GM23338 (cell line): Measurements from ENCODE around the gene ARHGAP1. TPM values are rescaled to one million over a fixed set of nuclear protein-coding genes. Genes with fewer than 3 reads are reported as not detected.

ENCODE experiments used
- ATAC-seq: fragments of 200-7000 bp; cut with Tn5 transposase; 3 replicates; pipeline ENCODE4 v1.9.1; 2020
- DNase-seq: peaks from one replicate; pipeline ENCODE4 v3.0.0-alpha.2; 2015; ENCODE audit warnings: low spot score
- H2AFZ ChIP-seq: fragments of 200-600 bp; sonication (generic); 2 replicates; pipeline ENCODE4 v1.8.0; 2016; ENCODE audit warnings: antibody characterized with exemption, mild to moderate bottlenecking, moderate library complexity
- H3F3A ChIP-seq: fragments of 200-600 bp; sonication (generic); replicated peaks from 2 replicates; pipeline ENCODE4 v1.8.0; 2017; ENCODE audit warnings: antibody characterized with exemption, mixed run types, low read depth
- H3K27ac ChIP-seq: fragments of 200-600 bp; sonication (generic); 2 replicates; pipeline ENCODE4 v1.6.1; 2016; ENCODE audit warnings: low read depth
- H3K27me3 ChIP-seq: fragments of 200-600 bp; sonication (generic); 2 replicates; pipeline ENCODE4 v1.8.0; 2016; ENCODE audit warnings: mild to moderate bottlenecking, mixed run types, moderate library complexity; ENCODE audit not compliant: insufficient read depth
- H3K36me3 ChIP-seq: fragments of 200-600 bp; sonication (generic); 2 replicates; pipeline ENCODE4 v1.8.0; 2016; ENCODE audit warnings: mild to moderate bottlenecking; ENCODE audit not compliant: insufficient read depth
- H3K4me1 ChIP-seq: fragments of 200-600 bp; sonication (generic); 2 replicates; pipeline ENCODE4 v1.8.0; 2016; ENCODE audit warnings: mild to moderate bottlenecking, moderate library complexity; ENCODE audit not compliant: insufficient read depth
- H3K4me2 ChIP-seq: fragments of 200-600 bp; sonication (generic); 2 replicates; pipeline ENCODE4 v1.7.1; 2017; ENCODE audit warnings: mixed run types
- H3K4me3 ChIP-seq: fragments of 200-600 bp; sonication (generic); 2 replicates; pipeline ENCODE4 v1.6.1; 2016; ENCODE audit warnings: mixed run types
- H3K79me2 ChIP-seq: fragments of 200-600 bp; sonication (generic); replicated peaks from 2 replicates; pipeline ENCODE4 v1.8.0; 2017; ENCODE audit warnings: mild to moderate bottlenecking; ENCODE audit not compliant: insufficient read depth
- H3K9me2 ChIP-seq: fragments of 200-600 bp; sonication (generic); 2 replicates; pipeline ENCODE4 v1.8.0; 2017; ENCODE audit not compliant: insufficient read depth
- H4K20me1 ChIP-seq: fragments of 200-600 bp; sonication (generic); replicated peaks from 2 replicates; pipeline ENCODE4 v1.8.0; 2017; ENCODE audit warnings: mild to moderate bottlenecking; ENCODE audit not compliant: insufficient read depth
- H3K27ac Mint-ChIP-seq: 2 replicates; pipeline ENCODE4 v1.8.0; 2020; ENCODE audit warnings: inconsistent platforms, mild to moderate bottlenecking, moderate library complexity, mixed read lengths
- H3K27me3 Mint-ChIP-seq: 3 replicates; pipeline ENCODE4 v1.8.0; 2022; ENCODE audit warnings: low read depth, mild to moderate bottlenecking, moderate library complexity, mixed read lengths, inconsistent platforms; ENCODE audit not compliant: insufficient read depth, poor library complexity
- H3K36me3 Mint-ChIP-seq: 3 replicates; pipeline ENCODE4 v1.8.0; 2021; ENCODE audit warnings: low read depth, mild to moderate bottlenecking, inconsistent platforms, moderate library complexity, mixed read lengths
- H3K4me1 Mint-ChIP-seq: 3 replicates; pipeline ENCODE4 v1.8.0; 2020; ENCODE audit warnings: mild to moderate bottlenecking, inconsistent platforms, mixed read lengths
- H3K4me3 Mint-ChIP-seq: 3 replicates; pipeline ENCODE4 v1.8.0; 2021; ENCODE audit warnings: moderate library complexity, mild to moderate bottlenecking, inconsistent platforms, mixed read lengths
- H3K9me3 Mint-ChIP-seq: 3 replicates; pipeline ENCODE4 v1.8.0; 2020; ENCODE audit warnings: moderate library complexity, mild to moderate bottlenecking, inconsistent platforms, mixed read lengths
- CREB1 ChIP-seq: fragments of 250-450 bp; sonication (Bioruptor Pico); IDR thresholded peaks from 2 replicates; pipeline ENCODE4 v1.5.0; 2020; ENCODE audit warnings: low read depth, mild to moderate bottlenecking, moderate library complexity
- EZH2 ChIP-seq: fragments of 200-600 bp; sonication (generic); IDR thresholded peaks from one replicate; pipeline ENCODE4 v1.8.0; 2017; ENCODE audit warnings: antibody characterized with exemption, mild to moderate bottlenecking, low read depth; ENCODE audit not compliant: unreplicated experiment
- EZH2phosphoT487 ChIP-seq: fragments of 200-600 bp; sonication (generic); IDR thresholded peaks from one replicate; pipeline ENCODE4 v1.8.1; 2018; ENCODE audit warnings: antibody characterized with exemption; ENCODE audit not compliant: unreplicated experiment
- JUNB ChIP-seq: IDR thresholded peaks from one replicate; pipeline ENCODE4 v1.6.1; 2016; ENCODE audit warnings: antibody characterized with exemption; ENCODE audit not compliant: unreplicated experiment
- NANOG ChIP-seq: IDR thresholded peaks from 2 replicates; pipeline ENCODE4 v1.6.1; 2016; ENCODE audit warnings: antibody characterized with exemption, borderline replicate concordance
- STAT1 ChIP-seq: IDR thresholded peaks from one replicate; pipeline ENCODE4 v1.6.1; 2016; ENCODE audit warnings: antibody characterized with exemption; ENCODE audit not compliant: unreplicated experiment
- ZNF114 ChIP-seq: fragments of 250-450 bp; sonication (Bioruptor Pico); IDR thresholded peaks from 2 replicates; pipeline ENCODE4 v1.5.0; 2020; ENCODE audit warnings: mild to moderate bottlenecking, moderate library complexity
- polyA plus RNA-seq: library from polyadenylated mRNA; unstranded; fragments of >200 nt; fragmentation: Nextera tagmentation; extraction: Ambion mirVana; gene quantifications from 2 replicates; pipeline ENCODE4 v1.2.1, GENCODE V29; 2016
- total RNA-seq: library from RNA; depleted of rRNA; stranded (reverse); fragments of >200 nt; shearing (Covaris generic); gene quantifications from 2 replicates; pipeline ENCODE4 v1.2.3, GENCODE V29; 2014
- TF ChIP-seq, protein P1 (sequence below): IDR thresholded peaks from 2 replicates; pipeline ENCODE4 v1.6.1; 2016; ENCODE audit warnings: antibody characterized with exemption
- TF ChIP-seq, protein P2 (sequence below), 2 experiments: fragments of 200-600 bp in 1 of 2; sonication (generic) in 1 of 2; conservative IDR thresholded peaks; 2 replicates each; pipeline versions ENCODE4 v1.5.1 to v1.6.1; 2016 to 2017; ENCODE audit warnings: antibody characterized with exemption in 2 of 2, low read depth in 2 of 2, mild to moderate bottlenecking in 2 of 2, moderate library complexity in 1 of 2
- TF ChIP-seq, protein P3 (sequence below): IDR thresholded peaks from one replicate; pipeline ENCODE4 v1.6.1; 2018; ENCODE audit warnings: antibody characterized with exemption; ENCODE audit not compliant: unreplicated experiment
- TF ChIP-seq, protein P4 (sequence below): fragments of 250-450 bp; sonication (Bioruptor Pico); IDR thresholded peaks from 2 replicates; pipeline ENCODE4 v1.5.0; 2020; ENCODE audit warnings: mild to moderate bottlenecking, moderate library complexity

Gene ARHGAP1
- total and polyA plus RNA-seq, 2 experiments from 2014 or later = 23.4 to 38.1 TPM

DNA sequence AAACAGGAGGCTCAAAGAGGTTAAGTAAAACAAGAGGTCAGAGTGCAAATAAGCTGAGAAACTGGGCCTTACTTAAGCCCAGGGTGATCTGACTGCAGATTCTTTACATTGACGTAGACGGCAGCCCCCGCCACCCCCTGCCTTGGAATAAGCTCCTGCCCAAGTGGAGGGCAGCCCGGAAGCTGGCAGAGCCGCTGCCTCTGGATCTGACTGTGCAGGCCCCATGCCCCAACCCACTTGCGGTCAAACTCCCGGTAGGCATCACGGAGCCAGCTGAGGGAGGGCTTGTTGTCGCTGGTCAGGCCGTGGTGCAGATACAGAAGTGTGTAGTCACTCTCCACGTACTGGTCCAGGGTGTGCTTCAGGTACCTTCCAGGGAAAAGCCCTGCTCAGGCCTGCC lies 18.6 kb downstream of the ARHGAP1 start:
- Histone ChIP-seq H4K20me1 (no peaks in the 10 kb centered on the region), H3K9me2 (no peaks in the 10 kb centered on the region), H3K36me3 (no peaks in the 10 kb centered on the region), H3F3A (0 out of 2 replicates have a peak, but pooled peaks cover 2% of the 10 kb centered on the region), H3K27ac (no peak overlapping the region), H3K79me2 (no peaks in the 10 kb centered on the region), H3K4me2 (no peak overlapping the region), H2AFZ (no peak overlapping the region), H3K27me3 (no peaks in the 10 kb centered on the region), H3K4me1 (no peaks in the 10 kb centered on the region), H3K4me3 (no peak overlapping the region)
- H3K36me3 Mint-ChIP-seq = peaks cover 6% of the 10 kb centered on the region
- no peak for DNase-seq
- TF ChIP-seq EZH2 (no peak), STAT1 (no peak), CREB1 (CRISPR knock-in tag) (no peak), NANOG (no peak), ZNF114 (CRISPR knock-in tag) (no peak), JUNB (no peak), EZH2phosphoT487 (no peak)
- TF ChIP-seq, protein P1, sequence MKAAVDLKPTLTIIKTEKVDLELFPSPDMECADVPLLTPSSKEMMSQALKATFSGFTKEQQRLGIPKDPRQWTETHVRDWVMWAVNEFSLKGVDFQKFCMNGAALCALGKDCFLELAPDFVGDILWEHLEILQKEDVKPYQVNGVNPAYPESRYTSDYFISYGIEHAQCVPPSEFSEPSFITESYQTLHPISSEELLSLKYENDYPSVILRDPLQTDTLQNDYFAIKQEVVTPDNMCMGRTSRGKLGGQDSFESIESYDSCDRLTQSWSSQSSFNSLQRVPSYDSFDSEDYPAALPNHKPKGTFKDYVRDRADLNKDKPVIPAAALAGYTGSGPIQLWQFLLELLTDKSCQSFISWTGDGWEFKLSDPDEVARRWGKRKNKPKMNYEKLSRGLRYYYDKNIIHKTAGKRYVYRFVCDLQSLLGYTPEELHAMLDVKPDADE = no peak
- TF ChIP-seq, protein P2, sequence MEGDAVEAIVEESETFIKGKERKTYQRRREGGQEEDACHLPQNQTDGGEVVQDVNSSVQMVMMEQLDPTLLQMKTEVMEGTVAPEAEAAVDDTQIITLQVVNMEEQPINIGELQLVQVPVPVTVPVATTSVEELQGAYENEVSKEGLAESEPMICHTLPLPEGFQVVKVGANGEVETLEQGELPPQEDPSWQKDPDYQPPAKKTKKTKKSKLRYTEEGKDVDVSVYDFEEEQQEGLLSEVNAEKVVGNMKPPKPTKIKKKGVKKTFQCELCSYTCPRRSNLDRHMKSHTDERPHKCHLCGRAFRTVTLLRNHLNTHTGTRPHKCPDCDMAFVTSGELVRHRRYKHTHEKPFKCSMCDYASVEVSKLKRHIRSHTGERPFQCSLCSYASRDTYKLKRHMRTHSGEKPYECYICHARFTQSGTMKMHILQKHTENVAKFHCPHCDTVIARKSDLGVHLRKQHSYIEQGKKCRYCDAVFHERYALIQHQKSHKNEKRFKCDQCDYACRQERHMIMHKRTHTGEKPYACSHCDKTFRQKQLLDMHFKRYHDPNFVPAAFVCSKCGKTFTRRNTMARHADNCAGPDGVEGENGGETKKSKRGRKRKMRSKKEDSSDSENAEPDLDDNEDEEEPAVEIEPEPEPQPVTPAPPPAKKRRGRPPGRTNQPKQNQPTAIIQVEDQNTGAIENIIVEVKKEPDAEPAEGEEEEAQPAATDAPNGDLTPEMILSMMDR (conservative IDR thresholded peaks at IDR 0.05; ENCODE audit: low read depth in 2 of 2) = no peak
- TF ChIP-seq, protein P3, sequence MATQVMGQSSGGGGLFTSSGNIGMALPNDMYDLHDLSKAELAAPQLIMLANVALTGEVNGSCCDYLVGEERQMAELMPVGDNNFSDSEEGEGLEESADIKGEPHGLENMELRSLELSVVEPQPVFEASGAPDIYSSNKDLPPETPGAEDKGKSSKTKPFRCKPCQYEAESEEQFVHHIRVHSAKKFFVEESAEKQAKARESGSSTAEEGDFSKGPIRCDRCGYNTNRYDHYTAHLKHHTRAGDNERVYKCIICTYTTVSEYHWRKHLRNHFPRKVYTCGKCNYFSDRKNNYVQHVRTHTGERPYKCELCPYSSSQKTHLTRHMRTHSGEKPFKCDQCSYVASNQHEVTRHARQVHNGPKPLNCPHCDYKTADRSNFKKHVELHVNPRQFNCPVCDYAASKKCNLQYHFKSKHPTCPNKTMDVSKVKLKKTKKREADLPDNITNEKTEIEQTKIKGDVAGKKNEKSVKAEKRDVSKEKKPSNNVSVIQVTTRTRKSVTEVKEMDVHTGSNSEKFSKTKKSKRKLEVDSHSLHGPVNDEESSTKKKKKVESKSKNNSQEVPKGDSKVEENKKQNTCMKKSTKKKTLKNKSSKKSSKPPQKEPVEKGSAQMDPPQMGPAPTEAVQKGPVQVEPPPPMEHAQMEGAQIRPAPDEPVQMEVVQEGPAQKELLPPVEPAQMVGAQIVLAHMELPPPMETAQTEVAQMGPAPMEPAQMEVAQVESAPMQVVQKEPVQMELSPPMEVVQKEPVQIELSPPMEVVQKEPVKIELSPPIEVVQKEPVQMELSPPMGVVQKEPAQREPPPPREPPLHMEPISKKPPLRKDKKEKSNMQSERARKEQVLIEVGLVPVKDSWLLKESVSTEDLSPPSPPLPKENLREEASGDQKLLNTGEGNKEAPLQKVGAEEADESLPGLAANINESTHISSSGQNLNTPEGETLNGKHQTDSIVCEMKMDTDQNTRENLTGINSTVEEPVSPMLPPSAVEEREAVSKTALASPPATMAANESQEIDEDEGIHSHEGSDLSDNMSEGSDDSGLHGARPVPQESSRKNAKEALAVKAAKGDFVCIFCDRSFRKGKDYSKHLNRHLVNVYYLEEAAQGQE = no peak
- TF ChIP-seq, protein P4, sequence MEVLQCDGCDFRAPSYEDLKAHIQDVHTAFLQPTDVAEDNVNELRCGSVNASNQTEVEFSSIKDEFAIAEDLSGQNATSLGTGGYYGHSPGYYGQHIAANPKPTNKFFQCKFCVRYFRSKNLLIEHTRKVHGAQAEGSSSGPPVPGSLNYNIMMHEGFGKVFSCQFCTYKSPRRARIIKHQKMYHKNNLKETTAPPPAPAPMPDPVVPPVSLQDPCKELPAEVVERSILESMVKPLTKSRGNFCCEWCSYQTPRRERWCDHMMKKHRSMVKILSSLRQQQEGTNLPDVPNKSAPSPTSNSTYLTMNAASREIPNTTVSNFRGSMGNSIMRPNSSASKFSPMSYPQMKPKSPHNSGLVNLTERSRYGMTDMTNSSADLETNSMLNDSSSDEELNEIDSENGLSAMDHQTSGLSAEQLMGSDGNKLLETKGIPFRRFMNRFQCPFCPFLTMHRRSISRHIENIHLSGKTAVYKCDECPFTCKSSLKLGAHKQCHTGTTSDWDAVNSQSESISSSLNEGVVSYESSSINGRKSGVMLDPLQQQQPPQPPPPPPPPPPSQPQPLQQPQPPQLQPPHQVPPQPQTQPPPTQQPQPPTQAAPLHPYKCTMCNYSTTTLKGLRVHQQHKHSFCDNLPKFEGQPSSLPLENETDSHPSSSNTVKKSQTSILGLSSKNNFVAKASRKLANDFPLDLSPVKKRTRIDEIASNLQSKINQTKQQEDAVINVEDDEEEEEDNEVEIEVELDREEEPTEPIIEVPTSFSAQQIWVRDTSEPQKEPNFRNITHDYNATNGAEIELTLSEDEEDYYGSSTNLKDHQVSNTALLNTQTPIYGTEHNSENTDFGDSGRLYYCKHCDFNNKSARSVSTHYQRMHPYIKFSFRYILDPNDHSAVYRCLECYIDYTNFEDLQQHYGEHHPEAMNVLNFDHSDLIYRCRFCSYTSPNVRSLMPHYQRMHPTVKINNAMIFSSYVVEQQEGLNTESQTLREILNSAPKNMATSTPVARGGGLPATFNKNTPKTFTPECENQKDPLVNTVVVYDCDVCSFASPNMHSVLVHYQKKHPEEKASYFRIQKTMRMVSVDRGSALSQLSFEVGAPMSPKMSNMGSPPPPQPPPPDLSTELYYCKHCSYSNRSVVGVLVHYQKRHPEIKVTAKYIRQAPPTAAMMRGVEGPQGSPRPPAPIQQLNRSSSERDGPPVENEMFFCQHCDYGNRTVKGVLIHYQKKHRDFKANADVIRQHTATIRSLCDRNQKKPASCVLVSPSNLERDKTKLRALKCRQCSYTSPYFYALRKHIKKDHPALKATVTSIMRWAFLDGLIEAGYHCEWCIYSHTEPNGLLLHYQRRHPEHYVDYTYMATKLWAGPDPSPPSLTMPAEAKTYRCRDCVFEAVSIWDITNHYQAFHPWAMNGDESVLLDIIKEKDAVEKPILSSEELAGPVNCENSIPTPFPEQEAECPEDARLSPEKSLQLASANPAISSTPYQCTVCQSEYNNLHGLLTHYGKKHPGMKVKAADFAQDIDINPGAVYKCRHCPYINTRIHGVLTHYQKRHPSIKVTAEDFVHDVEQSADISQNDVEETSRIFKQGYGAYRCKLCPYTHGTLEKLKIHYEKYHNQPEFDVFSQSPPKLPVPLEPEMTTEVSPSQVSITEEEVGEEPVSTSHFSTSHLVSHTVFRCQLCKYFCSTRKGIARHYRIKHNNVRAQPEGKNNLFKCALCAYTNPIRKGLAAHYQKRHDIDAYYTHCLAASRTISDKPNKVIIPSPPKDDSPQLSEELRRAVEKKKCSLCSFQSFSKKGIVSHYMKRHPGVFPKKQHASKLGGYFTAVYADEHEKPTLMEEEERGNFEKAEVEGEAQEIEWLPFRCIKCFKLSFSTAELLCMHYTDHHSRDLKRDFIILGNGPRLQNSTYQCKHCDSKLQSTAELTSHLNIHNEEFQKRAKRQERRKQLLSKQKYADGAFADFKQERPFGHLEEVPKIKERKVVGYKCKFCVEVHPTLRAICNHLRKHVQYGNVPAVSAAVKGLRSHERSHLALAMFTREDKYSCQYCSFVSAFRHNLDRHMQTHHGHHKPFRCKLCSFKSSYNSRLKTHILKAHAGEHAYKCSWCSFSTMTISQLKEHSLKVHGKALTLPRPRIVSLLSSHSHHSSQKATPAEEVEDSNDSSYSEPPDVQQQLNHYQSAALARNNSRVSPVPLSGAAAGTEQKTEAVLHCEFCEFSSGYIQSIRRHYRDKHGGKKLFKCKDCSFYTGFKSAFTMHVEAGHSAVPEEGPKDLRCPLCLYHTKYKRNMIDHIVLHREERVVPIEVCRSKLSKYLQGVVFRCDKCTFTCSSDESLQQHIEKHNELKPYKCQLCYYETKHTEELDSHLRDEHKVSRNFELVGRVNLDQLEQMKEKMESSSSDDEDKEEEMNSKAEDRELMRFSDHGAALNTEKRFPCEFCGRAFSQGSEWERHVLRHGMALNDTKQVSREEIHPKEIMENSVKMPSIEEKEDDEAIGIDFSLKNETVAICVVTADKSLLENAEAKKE (CRISPR knock-in tag) = no peak
- no peak overlapping the region for H3K27ac Mint-ChIP-seq
- no peak overlapping the region for H3K4me3 Mint-ChIP-seq
- H3K4me1 Mint-ChIP-seq = peaks cover 3% of the 10 kb centered on the region; the same call in 2 of the 3 replicates
- H3K27me3 Mint-ChIP-seq = peaks cover 6% of the 10 kb centered on the region
- no peak for ATAC-seq
- no peaks in the 10 kb centered on the region for H3K9me3 Mint-ChIP-seq
